HepG2 (cell line): ENCODE data around the gene NME1. TPM values are rescaled to one million over a fixed set of nuclear protein-coding genes. Genes with fewer than 3 reads are reported as not detected.
A peak's percentile ranks its signal among the peaks of the same experiment; 100 is the strongest.

ENCODE experiments used
- ASH2L ChIP-seq: fragments of 300-600, 200-600 bp; sonication (generic); IDR thresholded peaks from 2 replicates; pipeline ENCODE4 v1.7.0; 2017; ENCODE audit warnings: low read depth, mild to moderate bottlenecking, moderate library complexity, mixed read lengths, low read length; ENCODE audit not compliant: insufficient read length
- EHMT2 ChIP-seq: fragments of 200-600 bp; sonication (generic); IDR thresholded peaks from 2 replicates; pipeline ENCODE4 v1.7.0; 2017; ENCODE audit warnings: antibody characterized with exemption, low read depth, low read length, borderline replicate concordance
- FLYWCH1 ChIP-seq: sonication (generic); formaldehyde crosslinking; IDR thresholded peaks from 2 replicates; pipeline ENCODE4 v1.8.1; 2023; ENCODE audit warnings: mild to moderate bottlenecking, missing genetic modification reagents
- HNF1B ChIP-seq: sonication (generic); formaldehyde crosslinking; IDR thresholded peaks from 2 replicates; pipeline ENCODE4 v1.5.1; 2020; ENCODE audit warnings: mild to moderate bottlenecking, moderate library complexity, missing genetic modification reagents
- MZF1 ChIP-seq: sonication (generic); formaldehyde crosslinking; IDR thresholded peaks from 2 replicates; pipeline ENCODE4 v1.8.1; 2023; ENCODE audit warnings: mild to moderate bottlenecking, missing genetic modification reagents, borderline replicate concordance
- NR2F1 ChIP-seq, 2 experiments: fragments of 450-650 bp in 1 of 2; formaldehyde crosslinking in 1 of 2; IDR thresholded peaks; 2 replicates each; pipeline versions ENCODE4 v1.5.0 to v1.6.1; 2016 to 2020; ENCODE audit warnings: mild to moderate bottlenecking in 1 of 2, missing compliant biosample characterization in 1 of 2, missing genetic modification reagents in 1 of 2, moderate library complexity in 1 of 2
- PBX3 ChIP-seq: sonication (generic); formaldehyde crosslinking; IDR thresholded peaks from 2 replicates; pipeline ENCODE4 v1.8.1; 2023; ENCODE audit warnings: missing genetic modification reagents, inconsistent platforms, borderline replicate concordance
- POLR2AphosphoS5 ChIP-seq: IDR thresholded peaks from 2 replicates; pipeline ENCODE4 v1.6.1; 2012; ENCODE audit warnings: low read depth, low read length
- TFDP2 ChIP-seq: sonication (generic); formaldehyde crosslinking; IDR thresholded peaks from 2 replicates; pipeline ENCODE4 v1.4.0; 2020; ENCODE audit warnings: missing genetic modification reagents
- ZBTB25 ChIP-seq: IDR thresholded peaks from 2 replicates; pipeline ENCODE4 v1.6.1; 2018; ENCODE audit warnings: missing genetic modification reagents
- ZNF10 ChIP-seq: sonication (generic); formaldehyde crosslinking; IDR thresholded peaks from 2 replicates; pipeline ENCODE4 v1.4.0; 2020; ENCODE audit warnings: mild to moderate bottlenecking, low read depth, missing genetic modification reagents, borderline replicate concordance
- ZNF256 ChIP-seq: sonication (generic); formaldehyde crosslinking; conservative IDR thresholded peaks from 2 replicates; pipeline ENCODE4 v1.4.0; 2020; ENCODE audit warnings: missing genetic modification reagents
- ZNF430 ChIP-seq: sonication (generic); formaldehyde crosslinking; IDR thresholded peaks from 2 replicates; pipeline ENCODE4 v1.9.0; 2021; ENCODE audit warnings: mild to moderate bottlenecking, missing genetic modification reagents
- ZNF629 ChIP-seq: sonication (generic); formaldehyde crosslinking; conservative IDR thresholded peaks from 2 replicates; pipeline ENCODE4 v1.5.0; 2020; ENCODE audit warnings: missing genetic modification reagents
- ZNF770 ChIP-seq: sonication (generic); formaldehyde crosslinking; IDR thresholded peaks from 2 replicates; pipeline ENCODE4 v1.5.0; 2020; ENCODE audit warnings: mild to moderate bottlenecking, missing genetic modification reagents
- ZNF83 ChIP-seq: sonication (generic); formaldehyde crosslinking; IDR thresholded peaks from 2 replicates; pipeline ENCODE4 v1.4.0; 2020; ENCODE audit warnings: missing genetic modification reagents, mild to moderate bottlenecking, borderline replicate concordance
- polyA plus RNA-seq, 8 experiments: library from polyadenylated mRNA; depleted of rRNA in 3 of 8; stranded (reverse) in 7 of 8; unstranded in 1 of 8; fragments of >200 nt; fragmentation: Illumina TruSeq in 4 of 8; extraction: Trizol in 4 of 8; gene quantifications; 2 replicates each; pipeline versions ENCODE4 v1.2.1 to v1.2.3, GENCODE V29; 2011 to 2016; ENCODE audit warnings: low read depth in 4 of 8, missing spikeins in 1 of 8, mixed read lengths in 1 of 8; ENCODE audit not compliant: insufficient read depth in 1 of 8
- total RNA-seq, 5 experiments: library from RNA; depleted of rRNA; stranded (reverse); fragments of >200 nt; fragmentation: Illumina TruSeq; extraction: Trizol; gene quantifications; 2 replicates each; pipeline ENCODE4 v1.2.3, GENCODE V29; 2016; ENCODE audit warnings: low read depth in 1 of 5
- TF ChIP-seq, protein P1 (sequence below): IDR thresholded peaks from 2 replicates; pipeline ENCODE4 v1.6.1; 2016; ENCODE audit warnings: missing compliant biosample characterization, missing genetic modification reagents, borderline replicate concordance
- TF ChIP-seq, protein P2 (sequence below): IDR thresholded peaks from 2 replicates; pipeline ENCODE4 v1.6.1; 2016; ENCODE audit warnings: low read depth, borderline replicate concordance

The NME1 gene
- total and polyA plus RNA-seq, 2 of the 13 experiments (the other 11 are each of a cell fraction or from before 2014, with no cell fraction given): 295 to 516 TPM

DNA sequence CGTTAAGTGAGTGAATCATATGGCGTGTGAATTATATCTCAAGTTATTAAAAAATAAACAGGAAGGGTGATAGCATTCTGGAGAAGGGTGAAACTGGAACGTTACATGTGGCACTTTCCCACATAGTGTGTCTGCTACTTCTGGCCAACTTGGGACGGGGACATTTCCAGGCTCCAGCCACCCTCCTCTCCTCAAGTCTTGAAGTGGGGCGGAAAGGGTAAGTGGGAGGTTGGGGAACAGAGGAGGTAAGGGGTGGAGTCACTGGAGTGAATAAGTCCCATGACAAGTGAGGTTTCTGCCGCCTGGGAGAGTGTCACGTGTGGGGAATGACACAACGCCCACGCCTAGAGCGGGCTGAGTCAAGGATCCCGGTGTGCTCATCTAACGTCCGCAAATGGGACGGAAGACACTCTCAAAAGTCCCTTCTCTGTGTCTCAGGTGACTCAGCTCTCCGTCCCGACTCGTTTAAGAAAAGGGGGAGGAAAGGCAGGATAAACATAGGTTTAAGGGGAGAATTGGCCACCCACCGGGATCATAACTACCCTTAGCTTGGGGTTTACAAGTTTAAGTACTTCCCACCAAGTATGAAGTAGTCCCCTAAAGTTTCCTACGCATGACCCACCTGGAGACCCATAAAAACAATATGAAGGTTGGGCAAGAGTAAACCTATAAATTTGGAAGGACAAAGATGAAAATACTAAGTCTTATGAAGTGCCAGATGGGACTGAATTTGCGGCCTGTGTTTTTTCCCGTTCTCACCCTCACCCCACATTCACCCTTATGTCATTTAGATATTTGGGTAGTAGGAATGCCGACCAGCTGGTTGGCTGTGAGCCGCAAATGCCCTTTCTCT is 31.5 kb upstream of the NME1 start (continued):
- TF ChIP-seq PBX3 (CRISPR knock-in tag) (no peak), HNF1B (CRISPR knock-in tag) (peak; percentile 63; the same call in 1 of the 2 replicates), ZBTB25 (no peak), ZNF770 (no peak), ASH2L (no peak), EHMT2 (no peak), FLYWCH1 (CRISPR knock-in tag) (no peak), ZNF83 (no peak), POLR2AphosphoS5 (peak; percentile 69), MZF1 (CRISPR knock-in tag) (no peak), ZNF10 (no peak), NR2F1 (CRISPR knock-in tag; IDR thresholded peaks at IDR 0.05) (0 out of 4 replicates have a peak, but pooled peaks of 1 of the 2 experiments have one; percentile 24), ZNF629 (CRISPR knock-in tag) (no peak), TFDP2 (CRISPR knock-in tag) (peak; percentile 50), ZNF256 (CRISPR knock-in tag) (no peak), ZNF430 (CRISPR knock-in tag) (peak; percentile 63; the same call in 1 of the 2 replicates)
- TF ChIP-seq, protein P1, sequence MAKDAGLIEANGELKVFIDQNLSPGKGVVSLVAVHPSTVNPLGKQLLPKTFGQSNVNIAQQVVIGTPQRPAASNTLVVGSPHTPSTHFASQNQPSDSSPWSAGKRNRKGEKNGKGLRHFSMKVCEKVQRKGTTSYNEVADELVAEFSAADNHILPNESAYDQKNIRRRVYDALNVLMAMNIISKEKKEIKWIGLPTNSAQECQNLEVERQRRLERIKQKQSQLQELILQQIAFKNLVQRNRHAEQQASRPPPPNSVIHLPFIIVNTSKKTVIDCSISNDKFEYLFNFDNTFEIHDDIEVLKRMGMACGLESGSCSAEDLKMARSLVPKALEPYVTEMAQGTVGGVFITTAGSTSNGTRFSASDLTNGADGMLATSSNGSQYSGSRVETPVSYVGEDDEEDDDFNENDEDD (CRISPR knock-in tag): peak; percentile 81; the same call in 1 of the 2 replicates
- TF ChIP-seq, protein P2, sequence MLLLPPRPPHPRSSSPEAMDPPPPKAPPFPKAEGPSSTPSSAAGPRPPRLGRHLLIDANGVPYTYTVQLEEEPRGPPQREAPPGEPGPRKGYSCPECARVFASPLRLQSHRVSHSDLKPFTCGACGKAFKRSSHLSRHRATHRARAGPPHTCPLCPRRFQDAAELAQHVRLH (CRISPR knock-in tag): no peak; the same call in 1 of the 2 replicates
